HEK293T (cell line): Measurements from ENCODE around the gene COL23A1.

Experiments used
- FOXK2 ChIP-seq: fragments of 450-650 bp; IDR thresholded peaks from 2 replicates; pipeline ENCODE4 v1.6.1; 2016; ENCODE audit warnings: mild to moderate bottlenecking
- HDGF ChIP-seq: fragments of 450-650 bp; IDR thresholded peaks from 2 replicates; pipeline ENCODE4 v1.6.1; 2017; ENCODE audit warnings: antibody characterized with exemption, borderline replicate concordance
- PKNOX1 ChIP-seq: fragments of 450-650 bp; IDR thresholded peaks from 2 replicates; pipeline ENCODE4 v1.6.1; 2016
- SP1 ChIP-seq: fragments of 450-650 bp; IDR thresholded peaks from 2 replicates; pipeline ENCODE4 v1.6.1; 2017
- TARDBP ChIP-seq: fragments of 450-650 bp; IDR thresholded peaks from 2 replicates; pipeline ENCODE4 v1.6.1; 2016

GRCh38 chr5:178308541-178309092 is 281.6 kb downstream of the COL23A1 start:
- TF ChIP-seq PKNOX1 (no peak), HDGF (no peak), FOXK2 (no peak), SP1 (no peak), TARDBP (no peak)
